Measurements from ENCODE around the gene JMJD1C. TPM values are rescaled to one million over a fixed set of nuclear protein-coding genes. Genes with fewer than 3 reads are reported as not detected.
"Not testable (repeated sequence)": the region's sequence is repeated elsewhere in the genome, so short reads cannot be mapped to it uniquely, and the experiment has no call there.

Gene JMJD1C
- total and polyA plus RNA-seq, 3 donors from 2014 or later: 29.7 to 111 (median 94.6) TPM

GRCh38 chr10:63384675-63385074, 81.1 kb downstream of the JMJD1C start:
- Histone ChIP-seq H3K27me3 (no peaks in the 10 kb centered on the region), H3K4me1 (peaks cover 7% of the 10 kb centered on the region), H3K9me3 (no peaks in the 10 kb centered on the region), H3K4me3 (no peak overlapping the region), H3K36me3 (ENCODE audit: low read depth, missing control alignments) (no peaks in the 10 kb centered on the region), H3K27ac (no peak overlapping the region)
- 45 to 58% methylated on average over 2 of the region's 2 CpGs for WGBS, 2 donors
- TF ChIP-seq POLR2A (IDR thresholded peaks at IDR 0.05): no peak
- TF ChIP-seq, protein P1, sequence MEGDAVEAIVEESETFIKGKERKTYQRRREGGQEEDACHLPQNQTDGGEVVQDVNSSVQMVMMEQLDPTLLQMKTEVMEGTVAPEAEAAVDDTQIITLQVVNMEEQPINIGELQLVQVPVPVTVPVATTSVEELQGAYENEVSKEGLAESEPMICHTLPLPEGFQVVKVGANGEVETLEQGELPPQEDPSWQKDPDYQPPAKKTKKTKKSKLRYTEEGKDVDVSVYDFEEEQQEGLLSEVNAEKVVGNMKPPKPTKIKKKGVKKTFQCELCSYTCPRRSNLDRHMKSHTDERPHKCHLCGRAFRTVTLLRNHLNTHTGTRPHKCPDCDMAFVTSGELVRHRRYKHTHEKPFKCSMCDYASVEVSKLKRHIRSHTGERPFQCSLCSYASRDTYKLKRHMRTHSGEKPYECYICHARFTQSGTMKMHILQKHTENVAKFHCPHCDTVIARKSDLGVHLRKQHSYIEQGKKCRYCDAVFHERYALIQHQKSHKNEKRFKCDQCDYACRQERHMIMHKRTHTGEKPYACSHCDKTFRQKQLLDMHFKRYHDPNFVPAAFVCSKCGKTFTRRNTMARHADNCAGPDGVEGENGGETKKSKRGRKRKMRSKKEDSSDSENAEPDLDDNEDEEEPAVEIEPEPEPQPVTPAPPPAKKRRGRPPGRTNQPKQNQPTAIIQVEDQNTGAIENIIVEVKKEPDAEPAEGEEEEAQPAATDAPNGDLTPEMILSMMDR (IDR thresholded peaks at IDR 0.05): no peak
- intact Hi-C loops (cut with DNase I; ENCODE audit: low total_unique reads): no loop called here
- no peak for DNase-seq

- no peak overlapping the region for H3K4me3 ChIP-seq
- TF ChIP-seq, protein P1 (IDR thresholded peaks at IDR 0.05): no peak
- TF ChIP-seq POLR2A (IDR thresholded peaks at IDR 0.05): no peak
- 85 to 92% methylated on average over 1 of the region's 1 CpG for WGBS, 2 donors
- no peaks in the 10 kb centered on the region for H3K9me3 ChIP-seq
- intact Hi-C loops (cut with DNase I; ENCODE audit: low total_unique reads): no loop called here
- no peak overlapping the region for H3K27ac ChIP-seq
- H3K4me1 ChIP-seq: peaks cover 7% of the 10 kb centered on the region
- no peaks in the 10 kb centered on the region for H3K36me3 ChIP-seq (ENCODE audit: low read depth, missing control alignments)
- no peaks in the 10 kb centered on the region for H3K27me3 ChIP-seq
- DNase-seq: no peak
Measured at GRCh38 chr10:63384001-63384400, 81.8 kb downstream of the JMJD1C start.

DNA sequence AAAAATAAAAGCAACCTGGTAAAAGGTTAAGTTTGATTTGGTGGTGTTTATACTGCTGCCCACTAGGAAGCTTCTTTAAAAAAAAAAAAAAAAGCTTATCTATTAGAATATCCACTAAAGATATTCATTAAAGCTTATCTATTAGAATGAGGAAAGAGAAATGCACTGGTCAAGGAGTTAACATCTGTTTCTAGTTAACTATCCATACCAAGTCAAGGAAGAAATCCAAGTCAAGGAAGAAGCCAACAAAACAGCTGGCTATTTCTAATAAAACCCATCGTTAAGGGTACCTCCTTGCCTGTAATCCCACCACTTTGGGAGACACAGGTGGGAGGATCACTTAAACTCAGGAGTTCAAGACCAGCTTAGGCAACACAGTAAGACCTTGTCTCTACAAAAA, 82.6 kb downstream of the JMJD1C start:
- Histone ChIP-seq H3K4me1 (peaks cover 7% of the 10 kb centered on the region), H3K27me3 (no peaks in the 10 kb centered on the region), H3K27ac (no peak overlapping the region), H3K9me3 (no peaks in the 10 kb centered on the region), H3K4me3 (no peak overlapping the region), H3K36me3 (ENCODE audit: low read depth, missing control alignments) (no peaks in the 10 kb centered on the region)
- intact Hi-C loops (cut with DNase I; ENCODE audit: low total_unique reads): no loop called here
- no peak for DNase-seq
- 48 to 50% methylated on average over 1 of the region's 1 CpG for WGBS, 2 donors
- no peak for TF ChIP-seq POLR2A (IDR thresholded peaks at IDR 0.05)
- TF ChIP-seq, protein P1 (IDR thresholded peaks at IDR 0.05): no peak

DNA sequence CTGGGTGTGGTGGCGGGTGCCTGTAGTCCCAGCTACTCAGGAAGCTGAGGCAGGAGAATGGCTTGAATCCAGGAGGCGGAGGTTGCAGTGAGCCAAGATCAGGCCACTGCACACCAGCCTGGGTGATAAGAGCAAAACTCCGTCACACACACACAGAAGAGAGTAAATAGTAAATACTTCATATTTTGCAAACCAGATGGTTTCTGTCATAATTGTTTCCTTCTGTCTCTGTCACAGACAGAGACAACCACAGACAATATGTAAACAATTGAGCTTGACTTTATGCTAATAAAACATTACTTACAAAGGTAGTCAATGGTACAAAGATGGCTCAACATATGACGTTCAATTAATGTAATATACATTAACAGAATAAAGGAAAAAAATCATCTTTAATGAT, 83.7 kb downstream of the JMJD1C start:
- Histone ChIP-seq H3K36me3 (ENCODE audit: low read depth, missing control alignments) (no peaks in the 10 kb centered on the region), H3K9me3 (no peaks in the 10 kb centered on the region), H3K27me3 (no peaks in the 10 kb centered on the region), H3K4me1 (peaks cover 7% of the 10 kb centered on the region), H3K4me3 (no peak overlapping the region), H3K27ac (no peak overlapping the region)
- DNase-seq: no peak
- intact Hi-C loops (cut with DNase I; ENCODE audit: low total_unique reads): no loop called here
- WGBS, 2 donors: 88 to 90% methylated on average over 4 of the region's 4 CpGs
- TF ChIP-seq, protein P1 (IDR thresholded peaks at IDR 0.05): no peak
- TF ChIP-seq POLR2A (IDR thresholded peaks at IDR 0.05): no peak

GRCh38 chr10:63377305-63377661, 88.5 kb downstream of the JMJD1C start:
- H3K36me3 ChIP-seq (ENCODE audit: low read depth, missing control alignments); DNase-seq; H3K4me1 ChIP-seq; intact Hi-C loops (cut with DNase I; ENCODE audit: low total_unique reads); H3K27me3 ChIP-seq; H3K9me3 ChIP-seq; H3K4me3 ChIP-seq; H3K27ac ChIP-seq: not testable (repeated sequence)
- WGBS, 2 donors: 84 to 89% methylated on average over 6 of the region's 6 CpGs
